Thoracic aorta (tissue), 2 donors: ENCODE results near the gene ACAA1. TPM values are rescaled to one million over a fixed set of nuclear protein-coding genes. Genes with fewer than 3 reads are reported as not detected.

Experiments used
- ATAC-seq: fragments of 150-250 bp; one replicate; pipeline ENCODE4 v1.8.0; 2017; ENCODE audit warnings: low read depth; ENCODE audit not compliant: insufficient number of reproducible peaks, low FRiP score
- DNase-seq: peaks from one replicate; pipeline ENCODE4 v3.0.0-alpha.2; 2020; ENCODE audit warnings: low spot score
- H3K27ac ChIP-seq, 2 donors: fragments of 200-600 bp; sonication (generic); 1 replicate in 1 of 2; 2 replicates in 1 of 2; pipeline ENCODE4 v1.5.1; 2016; ENCODE audit warnings: mild to moderate bottlenecking in 2 of 2, moderate library complexity in 2 of 2
- H3K27me3 ChIP-seq: fragments of 200-600 bp; sonication (generic); replicated peaks from 2 replicates; pipeline ENCODE4 v1.6.0; 2016; ENCODE audit warnings: mild to moderate bottlenecking; ENCODE audit not compliant: insufficient read depth
- H3K36me3 ChIP-seq: fragments of 200-600 bp; sonication (generic); one replicate; pipeline ENCODE4 v1.5.1; 2016
- H3K4me1 ChIP-seq, 2 donors: fragments of 200-600 bp; sonication (generic); 1 replicate in 1 of 2; 2 replicates in 1 of 2; pipeline versions ENCODE4 v1.5.1 to v1.6.0; 2016; ENCODE audit warnings: low read depth in 2 of 2, mild to moderate bottlenecking in 1 of 2; ENCODE audit not compliant: control insufficient read depth in 1 of 2
- H3K4me3 ChIP-seq: fragments of 200-600 bp; sonication (generic); 2 replicates; pipeline ENCODE4 v1.5.1; 2016; ENCODE audit warnings: mild to moderate bottlenecking
- H3K9me3 ChIP-seq: fragments of 200-600 bp; sonication (generic); 2 replicates; pipeline ENCODE4 v1.5.1; 2016
- total RNA-seq, 2 donors: library from RNA; depleted of rRNA; stranded (reverse); fragments of >200 nt; gene quantifications; one replicate each; pipeline versions ENCODE4 v1.1.0 to v1.2.3, GENCODE V29; 2016
- TF ChIP-seq, protein P1 (sequence below): fragments of 200-600 bp; sonication (generic); IDR thresholded peaks from one replicate; pipeline ENCODE4 v1.5.1; 2019; ENCODE audit warnings: antibody characterized with exemption

ACAA1 gene
- total RNA-seq, 2 donors from 2014 or later: 34.8 to 37.6 TPM

DNA sequence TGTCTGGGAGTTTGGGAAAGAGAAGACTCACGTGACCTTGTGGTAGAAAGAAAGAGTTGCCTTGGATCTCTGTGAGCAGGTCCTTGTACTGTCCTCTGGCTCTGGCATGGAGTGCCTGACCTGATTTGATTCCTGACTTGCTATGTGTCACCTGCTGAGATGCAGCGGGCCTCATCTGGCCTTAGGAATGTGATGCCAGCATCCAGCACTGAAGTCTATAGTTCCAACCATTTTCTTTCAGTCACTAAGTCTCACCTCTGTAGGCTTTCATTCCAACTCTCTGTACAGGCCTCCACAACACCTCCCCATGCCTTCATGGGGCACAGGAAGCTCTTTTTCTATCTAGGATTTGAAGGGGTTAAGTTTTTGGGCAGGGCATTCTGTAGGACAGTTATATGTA lies 16.3 kb upstream of the ACAA1 start:
- Histone ChIP-seq H3K36me3 (no peaks in the 10 kb centered on the region), H3K27me3 (no peaks in the 10 kb centered on the region), H3K27ac (no peak overlapping the region), H3K4me3 (no peak overlapping the region), H3K4me1 (no peaks in the 10 kb centered on the region), H3K9me3 (no peaks in the 10 kb centered on the region)
- DNase-seq (no peak), ATAC-seq (no peak)
- TF ChIP-seq, protein P1, sequence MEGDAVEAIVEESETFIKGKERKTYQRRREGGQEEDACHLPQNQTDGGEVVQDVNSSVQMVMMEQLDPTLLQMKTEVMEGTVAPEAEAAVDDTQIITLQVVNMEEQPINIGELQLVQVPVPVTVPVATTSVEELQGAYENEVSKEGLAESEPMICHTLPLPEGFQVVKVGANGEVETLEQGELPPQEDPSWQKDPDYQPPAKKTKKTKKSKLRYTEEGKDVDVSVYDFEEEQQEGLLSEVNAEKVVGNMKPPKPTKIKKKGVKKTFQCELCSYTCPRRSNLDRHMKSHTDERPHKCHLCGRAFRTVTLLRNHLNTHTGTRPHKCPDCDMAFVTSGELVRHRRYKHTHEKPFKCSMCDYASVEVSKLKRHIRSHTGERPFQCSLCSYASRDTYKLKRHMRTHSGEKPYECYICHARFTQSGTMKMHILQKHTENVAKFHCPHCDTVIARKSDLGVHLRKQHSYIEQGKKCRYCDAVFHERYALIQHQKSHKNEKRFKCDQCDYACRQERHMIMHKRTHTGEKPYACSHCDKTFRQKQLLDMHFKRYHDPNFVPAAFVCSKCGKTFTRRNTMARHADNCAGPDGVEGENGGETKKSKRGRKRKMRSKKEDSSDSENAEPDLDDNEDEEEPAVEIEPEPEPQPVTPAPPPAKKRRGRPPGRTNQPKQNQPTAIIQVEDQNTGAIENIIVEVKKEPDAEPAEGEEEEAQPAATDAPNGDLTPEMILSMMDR: no peak

DNA sequence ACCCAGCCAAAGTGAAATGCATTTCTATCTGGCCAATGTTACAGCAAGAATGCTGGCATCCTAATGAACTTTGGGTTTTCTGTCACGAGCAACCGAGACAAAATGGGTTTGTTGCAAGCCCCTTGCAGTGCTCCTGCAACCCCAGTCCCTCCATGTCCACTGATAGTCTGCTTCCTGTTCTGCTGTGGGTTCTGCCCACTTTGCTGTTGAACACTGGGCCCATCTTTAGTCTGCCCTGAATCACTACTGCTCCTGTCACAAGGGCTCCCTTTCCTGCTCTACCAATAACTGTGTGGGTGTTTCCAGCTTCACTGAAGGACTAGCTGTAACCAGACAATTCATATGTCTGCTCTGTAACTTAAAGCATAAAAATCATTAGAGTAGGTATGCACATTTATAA lies 15.7 kb upstream of the ACAA1 start:
- no peaks in the 10 kb centered on the region for H3K9me3 ChIP-seq
- ATAC-seq: no peak

DNA sequence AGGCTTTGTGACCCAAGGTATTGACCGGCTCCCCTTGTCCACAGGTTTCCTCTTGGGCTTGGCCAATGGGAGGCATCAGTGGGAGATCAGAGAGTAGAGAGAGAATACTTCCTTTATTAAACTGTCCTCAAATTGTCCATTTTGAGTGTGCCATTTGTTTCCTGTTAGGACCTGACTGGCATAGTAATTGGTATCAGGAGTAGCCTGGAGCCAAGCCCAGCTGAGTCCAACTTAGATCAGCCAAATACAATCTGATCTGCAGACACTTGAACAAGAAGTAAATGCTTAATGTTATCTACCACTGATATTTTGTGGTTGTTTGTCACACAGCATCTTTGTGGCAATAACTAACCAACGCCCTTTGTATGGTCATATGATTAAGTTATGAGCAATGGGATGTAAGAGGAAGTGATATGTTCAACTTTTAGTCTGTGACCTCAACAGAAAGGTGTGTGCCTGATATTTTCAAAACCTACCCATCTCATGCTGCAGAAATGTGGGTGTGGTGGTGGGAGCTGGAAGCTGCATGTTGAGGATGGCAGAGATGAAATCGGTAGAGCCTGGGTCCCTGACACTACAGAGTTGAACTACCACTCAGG lies 14.8 kb upstream of the ACAA1 start:
- H3K27me3 ChIP-seq: no peaks in the 10 kb centered on the region
- no peak overlapping the region for H3K4me3 ChIP-seq
- ATAC-seq: no peak
- no peaks in the 10 kb centered on the region for H3K4me1 ChIP-seq
- no peak for DNase-seq
- TF ChIP-seq, protein P1: no peak
- no peak overlapping the region for H3K27ac ChIP-seq
- H3K36me3 ChIP-seq: no peaks in the 10 kb centered on the region
- H3K9me3 ChIP-seq: no peaks in the 10 kb centered on the region

More for the DNA sequence above, 15.7 kb upstream of the ACAA1 start:
- Histone ChIP-seq H3K27ac (no peak overlapping the region), H3K4me1 (no peaks in the 10 kb centered on the region), H3K36me3 (no peaks in the 10 kb centered on the region), H3K4me3 (no peak overlapping the region), H3K27me3 (no peaks in the 10 kb centered on the region)
- DNase-seq: no peak
- TF ChIP-seq, protein P1: no peak

DNA sequence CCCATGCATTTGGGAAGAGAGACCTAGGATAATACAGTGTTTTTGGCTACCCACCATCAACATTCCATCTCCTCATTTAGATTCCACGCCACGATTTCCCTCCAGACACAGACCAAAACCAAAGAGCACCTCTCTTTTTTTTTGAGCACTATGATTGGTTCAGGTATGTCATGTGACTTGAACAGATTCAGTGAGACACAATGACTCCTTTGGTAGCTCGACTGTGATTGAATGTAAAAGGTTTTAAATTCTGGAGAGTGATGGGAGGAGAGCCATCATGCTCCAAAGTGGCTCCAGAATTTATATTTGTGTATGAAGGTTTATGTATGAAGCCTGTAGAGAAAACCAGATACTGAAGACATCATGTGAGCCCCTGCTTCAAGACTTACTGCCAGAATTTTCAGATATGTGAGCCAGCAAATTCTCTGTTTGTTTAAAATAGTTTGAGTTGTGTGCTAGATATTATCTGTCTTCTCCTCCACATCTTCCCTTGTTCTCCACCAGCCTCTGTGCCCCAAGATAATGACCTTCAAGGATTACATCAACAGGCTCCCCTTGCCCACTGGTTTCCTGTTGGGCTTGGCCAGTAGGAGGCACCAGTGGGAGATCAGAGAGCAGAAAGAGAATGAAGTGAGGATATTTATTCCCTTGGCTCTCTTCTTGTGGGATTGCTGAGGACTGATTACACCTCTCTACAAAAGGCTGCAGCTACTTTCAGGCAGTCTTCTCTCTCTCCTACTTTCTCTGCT lies 14.0 kb upstream of the ACAA1 start:
- ATAC-seq: no peak
- no peak overlapping the region for H3K4me3 ChIP-seq
- TF ChIP-seq, protein P1: no peak

DNA sequence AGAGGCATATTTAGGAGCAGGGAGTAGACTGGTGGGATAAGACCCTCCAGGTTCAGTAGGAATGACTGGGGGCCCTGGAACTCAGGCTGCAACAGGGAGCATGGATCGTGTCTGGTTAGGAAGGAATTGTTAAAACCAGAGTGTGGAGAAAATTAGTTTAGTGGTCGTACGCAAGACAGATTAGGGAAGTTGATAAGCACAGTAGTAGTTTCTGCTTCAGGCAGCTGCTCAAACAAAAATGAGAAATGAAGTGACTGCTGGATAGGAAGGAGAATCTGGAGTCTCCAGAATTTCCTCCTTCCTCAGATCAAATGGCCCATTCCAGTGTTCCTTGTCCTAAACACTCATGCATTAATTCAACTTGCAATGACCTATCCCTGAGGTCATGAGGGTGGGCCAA lies 12.8 kb upstream of the ACAA1 start:
- no peak for DNase-seq
- H3K27ac ChIP-seq: no peak overlapping the region
- H3K27me3 ChIP-seq: no peaks in the 10 kb centered on the region
- no peaks in the 10 kb centered on the region for H3K9me3 ChIP-seq
- H3K4me3 ChIP-seq: no peak overlapping the region
- ATAC-seq: no peak
- no peaks in the 10 kb centered on the region for H3K36me3 ChIP-seq
- H3K4me1 ChIP-seq: no peaks in the 10 kb centered on the region
- TF ChIP-seq, protein P1: no peak

More for the DNA sequence above, 14.0 kb upstream of the ACAA1 start:
- Histone ChIP-seq H3K4me1 (no peaks in the 10 kb centered on the region), H3K9me3 (no peaks in the 10 kb centered on the region), H3K27me3 (no peaks in the 10 kb centered on the region), H3K36me3 (no peaks in the 10 kb centered on the region), H3K27ac (no peak overlapping the region)
- DNase-seq: no peak
